HG03280 (cell line): ENCODE measurements around the gene JAZF1.
"Not testable (repeated sequence)": the region's sequence is repeated elsewhere in the genome, so short reads cannot be mapped to it uniquely, and the experiment has no call there.

Source experiments
- ATAC-seq: cut with Tn5 transposase; IDR thresholded peaks from one replicate; pipeline ENCODE4 v1.9.1; 2021; ENCODE audit warnings: mild to moderate bottlenecking, moderate library complexity; ENCODE audit not compliant: unreplicated experiment

Gene JAZF1

DNA sequence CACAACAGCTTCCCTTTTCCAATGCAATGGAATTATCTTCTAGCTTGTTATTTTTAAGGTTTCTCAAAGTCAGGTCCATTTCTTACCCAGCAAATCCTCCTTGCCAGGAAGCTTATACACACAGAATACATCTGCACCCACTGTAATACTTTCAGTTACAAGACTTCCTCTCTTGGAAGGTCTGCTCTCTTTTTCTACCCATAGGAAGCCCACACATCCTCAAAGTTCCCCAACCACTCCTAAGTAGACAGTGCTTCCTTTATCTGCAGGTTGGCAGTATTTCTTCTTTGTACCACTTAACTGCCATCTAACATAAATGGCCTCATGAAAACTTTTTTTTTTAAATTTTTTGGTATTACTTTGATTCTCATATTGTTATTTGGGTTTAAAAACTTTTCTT, 285.0 kb downstream of the JAZF1 start:
- ATAC-seq, result no peak

DNA sequence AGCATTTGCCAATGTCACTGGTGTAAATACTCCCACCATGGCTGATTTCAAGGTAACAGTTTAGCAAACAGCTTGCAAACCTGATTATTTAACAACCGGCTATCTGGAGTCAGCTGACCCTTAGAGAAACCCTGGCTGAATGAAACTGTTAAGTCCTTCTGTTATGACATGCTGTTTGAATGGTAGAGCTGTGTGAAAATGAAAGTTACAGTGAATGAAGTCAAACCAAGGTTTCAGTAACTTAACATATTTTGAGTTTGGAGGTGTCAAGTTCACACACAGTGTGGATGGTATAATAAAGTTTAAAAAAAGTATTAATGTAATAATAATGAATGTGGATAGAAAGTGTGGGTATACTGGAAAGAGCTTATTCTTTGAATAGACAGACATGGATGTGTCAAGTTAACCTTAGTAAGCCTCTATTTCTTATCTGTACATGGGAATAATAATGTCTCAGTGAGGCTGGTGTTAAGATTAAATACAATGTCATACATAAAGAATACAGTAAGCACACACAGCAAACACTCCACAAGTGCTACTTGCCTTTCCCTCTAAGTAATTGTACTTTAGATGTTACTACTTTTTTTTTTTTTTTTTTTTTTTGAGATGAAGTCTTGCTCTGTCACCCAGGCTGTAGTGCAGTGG, 290.3 kb downstream of the JAZF1 start:
- peak; percentile 98 for ATAC-seq

DNA sequence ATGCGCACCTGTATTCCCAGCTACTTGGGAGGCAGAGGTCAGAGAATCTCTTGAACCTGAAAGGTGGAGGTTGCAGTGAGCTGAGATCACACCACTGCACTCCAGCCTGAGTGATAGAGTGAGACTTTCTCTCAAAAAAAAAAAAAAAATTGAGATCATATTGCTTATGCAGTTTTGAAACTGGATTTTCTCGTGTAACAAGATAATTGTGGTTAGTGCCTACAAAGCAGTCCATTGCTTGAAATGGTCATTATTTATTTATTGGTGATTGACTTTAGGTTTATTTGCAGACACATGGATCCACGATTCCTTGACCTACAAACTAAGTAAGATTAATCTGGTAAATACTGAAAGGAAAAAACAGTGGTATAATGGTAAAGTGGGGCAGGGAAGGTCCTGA, 290.8 kb downstream of the JAZF1 start:
- no peak for ATAC-seq

DNA sequence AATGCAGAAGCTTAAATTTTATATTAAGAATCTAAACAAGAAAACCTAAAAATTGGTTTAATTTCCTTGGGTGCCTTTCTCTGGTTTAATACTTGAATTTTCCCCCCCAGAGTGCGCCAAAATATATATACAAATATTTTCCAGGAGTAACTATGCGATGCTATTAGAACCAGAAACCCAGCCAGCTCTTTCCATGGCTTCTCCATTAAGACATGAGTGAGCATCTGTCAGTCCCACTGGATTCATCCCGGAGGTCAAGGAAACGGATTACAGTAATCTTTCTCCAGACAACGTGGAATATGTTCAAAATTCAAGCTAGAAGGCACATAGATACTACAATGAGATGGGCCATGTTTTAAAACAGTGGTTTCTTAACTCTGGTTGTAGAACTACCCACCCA, 291.9 kb downstream of the JAZF1 start:
- no peak for ATAC-seq

DNA sequence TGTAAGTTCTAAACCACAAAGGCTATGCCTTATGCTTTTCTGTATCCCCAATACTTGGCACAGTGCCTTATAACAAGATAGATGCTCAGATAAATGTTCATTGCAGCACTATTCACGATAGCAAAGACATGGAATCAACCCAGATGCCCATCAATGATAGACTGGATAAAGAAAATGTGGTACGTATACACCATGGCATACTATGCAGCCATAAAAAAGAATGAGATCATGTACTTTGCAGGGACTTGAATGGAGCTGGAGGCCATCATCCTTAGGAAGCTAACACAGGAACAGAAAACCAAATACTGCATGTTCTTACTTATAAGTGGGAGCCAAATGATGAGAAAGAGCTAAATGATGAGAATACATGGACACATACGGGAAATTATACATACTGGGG, 293.9 kb downstream of the JAZF1 start:
- not testable (repeated sequence) for ATAC-seq

DNA sequence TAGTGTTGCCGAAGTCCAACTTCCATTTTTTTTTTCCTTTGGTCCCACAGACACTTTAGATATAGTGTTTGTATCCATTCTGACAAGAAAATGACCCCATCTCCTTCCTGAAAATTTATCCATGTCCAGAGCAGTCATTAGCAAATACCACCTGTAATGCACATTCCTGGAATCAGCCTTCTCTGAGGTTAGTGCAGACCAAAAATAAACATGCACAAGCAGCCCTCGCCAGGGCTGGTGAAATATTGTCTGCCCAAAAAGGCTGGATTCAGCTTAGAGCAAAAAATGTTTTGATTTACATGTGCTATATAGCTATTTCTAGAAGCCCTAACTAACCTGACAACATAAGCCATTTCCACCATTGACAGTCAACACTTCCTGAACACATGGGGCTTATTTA, 294.9 kb downstream of the JAZF1 start:
- ATAC-seq, result no peak

DNA sequence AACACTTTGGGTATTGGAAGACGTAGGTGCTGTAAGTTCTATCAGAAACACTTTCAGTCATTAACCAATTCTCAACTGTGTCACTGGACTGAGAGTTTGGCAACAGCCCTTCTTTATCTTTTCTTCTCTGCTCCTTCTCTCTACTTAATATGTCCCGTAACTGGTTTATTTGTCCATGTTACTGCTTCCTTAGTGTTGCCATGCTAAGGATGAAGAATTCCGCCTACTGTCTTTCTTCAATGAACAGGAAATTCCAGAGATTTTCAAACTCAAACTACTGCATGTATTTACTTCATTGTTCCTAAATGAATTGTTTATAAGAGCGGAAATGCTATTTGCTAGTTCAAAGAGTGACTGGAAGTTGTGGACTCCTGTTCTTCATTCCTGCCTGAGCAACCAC, 296.9 kb downstream of the JAZF1 start:
- ATAC-seq, result no peak

DNA sequence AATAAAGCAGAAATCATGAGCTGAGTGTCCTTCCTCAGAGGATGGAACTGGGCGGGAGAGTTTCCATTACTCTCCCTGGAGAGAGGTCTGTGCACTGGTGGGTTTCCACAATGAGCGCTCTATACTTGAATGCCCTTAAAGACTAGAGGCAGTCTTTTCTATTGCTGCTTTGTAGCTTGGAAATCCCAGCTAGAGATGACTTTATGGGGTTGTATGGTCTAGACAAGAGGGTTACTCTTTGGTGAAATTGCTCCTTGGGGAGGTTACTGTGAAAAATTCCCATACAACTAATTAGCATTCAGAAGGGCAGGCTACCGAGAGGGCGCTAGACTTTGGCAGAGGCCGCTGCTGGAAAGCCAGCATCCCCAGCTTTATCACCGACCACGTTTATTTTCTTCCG, 303.8 kb downstream of the JAZF1 start:
- ATAC-seq, result no peak

DNA sequence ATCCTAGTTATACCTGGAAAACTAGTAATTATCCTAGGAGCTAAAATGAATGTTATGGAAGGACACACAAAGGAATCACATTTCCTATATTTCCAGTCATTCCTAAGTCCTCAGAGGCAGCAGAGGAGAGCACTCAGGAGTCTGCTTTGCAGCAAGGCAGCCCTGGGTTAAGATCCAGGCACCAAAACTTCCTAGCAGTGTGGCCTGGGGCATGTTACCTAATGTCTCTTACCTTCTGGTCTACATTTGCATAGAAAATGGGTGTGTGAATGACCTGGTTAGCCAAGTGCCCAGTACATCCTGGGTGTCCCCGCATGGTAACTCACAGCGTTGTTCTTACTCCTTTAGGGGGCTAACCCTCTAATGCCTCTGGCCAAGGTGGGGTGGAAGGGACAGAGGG, 304.8 kb downstream of the JAZF1 start:
- ATAC-seq, result no peak

DNA sequence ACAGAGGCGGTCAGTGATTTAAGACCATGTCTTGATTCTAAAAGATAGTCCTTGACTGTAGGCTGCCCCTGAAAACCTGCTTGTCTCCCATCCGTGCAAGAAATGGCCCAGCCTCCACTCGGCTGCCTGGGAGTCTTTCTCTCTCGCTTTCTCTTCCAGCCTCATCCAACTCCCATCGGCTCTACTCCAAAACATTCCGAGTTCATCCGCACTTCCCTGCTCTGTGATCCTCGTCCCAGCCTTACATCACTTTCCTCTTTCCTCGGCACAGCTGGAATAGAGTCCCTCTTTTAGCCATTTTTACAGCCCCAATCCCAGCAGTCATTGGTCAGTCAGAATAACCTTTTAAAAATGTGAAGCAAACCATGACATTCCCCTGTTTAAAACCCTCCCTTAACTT, 305.5 kb downstream of the JAZF1 start:
- ATAC-seq, result no peak

DNA sequence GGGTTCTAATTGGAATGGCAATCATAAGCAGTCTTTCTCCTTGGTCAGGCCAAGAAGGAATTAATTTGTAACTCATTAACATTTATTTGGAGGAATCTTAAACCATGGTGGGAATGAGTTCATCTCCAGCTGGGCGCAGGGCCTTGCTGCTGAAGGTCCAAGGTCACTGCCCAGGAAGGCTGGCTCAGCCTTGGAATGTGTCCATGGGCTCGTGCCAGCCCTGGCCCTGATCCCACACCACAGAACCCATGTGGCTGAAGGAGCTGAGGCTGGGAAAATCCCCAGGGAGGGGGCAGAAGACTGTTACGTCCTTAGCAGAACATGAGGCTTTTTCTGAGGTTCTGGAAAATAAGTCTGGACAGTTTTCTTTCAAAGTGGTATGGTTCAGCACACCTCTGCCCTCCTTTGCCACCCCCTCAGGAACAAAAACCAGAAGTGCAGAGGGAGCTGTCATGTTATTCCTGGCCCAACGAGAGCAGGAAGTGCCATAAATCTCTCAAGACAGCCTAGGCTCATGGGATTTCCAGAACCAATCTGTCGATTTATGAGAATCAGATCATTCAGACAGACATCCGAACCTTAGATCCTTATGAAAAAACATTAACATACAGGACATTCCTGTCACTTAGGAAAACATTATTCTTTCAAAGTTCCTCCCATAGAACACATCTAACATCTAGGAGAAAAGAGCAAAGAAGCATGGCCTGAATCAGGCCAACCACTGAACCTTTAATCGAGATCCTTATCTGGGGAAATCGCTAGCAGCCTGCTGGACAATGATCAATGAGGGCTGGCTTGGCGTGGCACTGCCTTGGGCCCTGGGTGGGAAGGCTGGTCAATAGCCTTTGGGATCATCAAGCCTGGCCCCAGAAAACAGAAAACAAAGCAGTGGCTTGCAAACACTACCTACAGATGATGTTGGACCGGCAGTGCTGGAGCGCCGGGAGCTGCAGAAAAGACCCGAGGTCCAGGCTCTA, 306.3 kb downstream of the JAZF1 start:
- no peak for ATAC-seq

DNA sequence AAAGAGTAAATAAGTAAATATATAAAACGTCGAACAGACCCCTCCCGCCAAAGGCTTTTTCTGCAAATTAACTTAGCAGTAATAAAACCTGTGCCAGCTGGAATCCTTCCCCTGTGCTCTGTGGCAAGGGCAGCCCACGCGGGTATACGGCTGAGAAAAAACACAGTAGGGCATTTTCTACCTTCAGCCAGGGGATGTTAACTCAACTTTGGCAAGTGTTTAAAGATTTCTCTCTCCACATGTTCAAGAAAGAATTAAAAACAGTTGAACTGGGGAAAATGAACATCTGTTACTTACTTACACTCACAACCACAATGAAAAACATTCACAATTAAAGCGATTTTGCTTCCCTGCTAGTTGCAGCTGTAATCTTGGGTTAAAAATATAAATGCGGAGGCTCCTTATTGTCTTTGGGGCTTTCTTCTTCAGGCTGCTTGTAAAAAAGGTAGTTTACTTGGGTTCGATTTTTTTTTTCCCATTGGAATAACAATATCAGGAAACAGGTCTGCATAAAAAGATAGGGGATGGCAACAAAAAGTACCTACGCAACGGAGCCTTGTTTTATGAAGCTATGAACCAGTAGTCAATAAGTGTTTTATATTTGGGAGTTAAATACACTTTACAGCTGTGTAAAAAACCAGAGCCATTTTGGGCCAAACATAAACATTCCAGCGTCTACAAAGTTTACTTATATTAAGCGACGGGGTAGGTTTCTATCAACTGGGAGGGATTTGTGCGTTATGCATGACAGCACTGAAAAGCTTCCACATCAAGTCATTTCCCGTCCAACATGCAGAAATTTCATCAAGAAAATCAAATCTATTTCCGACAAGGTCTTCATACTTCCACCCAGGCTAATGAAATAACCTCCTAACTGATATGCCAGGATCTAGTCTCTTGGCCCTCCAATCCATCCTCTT, 308.0 kb downstream of the JAZF1 start:
- ATAC-seq, result no peak

DNA sequence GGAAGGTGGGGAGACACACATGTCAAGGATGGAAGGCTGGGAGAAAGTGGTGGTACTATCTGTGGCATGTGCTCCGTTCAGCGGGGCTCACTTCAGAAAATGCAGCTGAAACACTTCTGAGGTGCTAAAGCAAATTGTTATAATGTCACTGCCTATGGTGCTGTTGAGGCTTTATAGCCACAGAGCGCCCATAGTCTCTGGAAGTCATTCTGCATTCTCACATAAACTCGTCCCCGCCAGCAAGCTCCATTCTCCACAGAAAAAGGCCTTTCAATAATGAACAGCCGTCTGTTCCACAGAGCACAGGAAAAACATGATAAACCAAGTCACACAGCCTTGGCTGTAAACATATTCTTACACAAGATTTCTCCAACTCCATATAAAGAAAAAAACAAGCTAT, 308.7 kb downstream of the JAZF1 start:
- ATAC-seq, result no peak

DNA sequence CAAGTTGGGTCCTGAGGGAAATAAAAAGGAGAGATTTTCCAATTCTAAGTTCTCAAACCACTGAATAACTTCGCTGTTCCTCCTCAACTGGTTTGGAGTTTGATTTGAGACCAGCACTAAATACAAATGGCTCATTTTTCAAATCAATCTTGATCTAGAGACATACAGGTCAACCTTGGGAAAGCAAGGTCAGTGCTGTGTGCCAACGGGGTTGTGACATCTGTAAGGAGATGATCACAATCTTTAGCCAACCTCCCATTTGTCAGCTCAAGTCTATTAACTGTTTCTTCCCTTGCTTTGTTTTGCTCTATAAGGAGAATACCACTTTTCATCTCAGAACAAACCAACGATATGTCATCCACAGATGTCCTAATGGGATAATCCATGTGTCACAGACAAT, 309.5 kb downstream of the JAZF1 start:
- no peak for ATAC-seq

DNA sequence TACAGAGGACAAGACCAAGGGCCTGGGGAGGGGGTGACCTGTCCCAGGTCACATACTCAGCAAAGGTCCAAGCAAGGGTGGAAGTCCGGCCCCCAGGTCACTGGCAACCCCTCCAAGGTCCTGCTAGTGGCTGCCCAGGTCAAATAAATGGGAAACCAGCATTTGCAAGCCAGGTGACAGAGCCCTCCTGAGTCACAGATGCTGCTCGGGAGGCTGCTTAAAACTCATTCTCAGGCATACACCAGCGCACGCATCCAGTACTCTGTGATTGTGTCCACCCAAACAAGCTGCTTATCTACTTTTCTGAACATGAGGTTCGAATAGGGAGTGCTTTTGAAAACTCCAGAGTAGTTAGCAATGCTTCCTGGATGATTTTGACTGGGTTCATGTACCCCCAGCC, 310.0 kb downstream of the JAZF1 start:
- no peak for ATAC-seq

DNA sequence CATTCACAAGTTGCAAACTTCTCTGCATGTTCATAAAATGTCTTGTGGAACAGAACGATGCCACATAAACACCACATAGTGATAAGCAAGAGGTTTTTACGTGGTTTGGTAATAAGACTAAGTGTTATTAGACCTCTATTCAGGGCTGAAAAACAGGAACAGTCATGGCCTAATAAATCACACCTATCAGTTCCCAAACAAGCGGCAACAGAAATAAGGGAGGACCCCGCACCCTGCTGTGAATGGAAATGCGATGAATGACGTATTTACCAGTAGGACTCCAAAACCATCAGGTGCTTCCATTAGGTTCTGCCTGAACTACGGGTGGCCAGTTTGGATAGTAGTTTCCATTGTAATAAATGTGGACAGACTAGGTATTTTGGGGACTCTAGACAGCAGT, 311.5 kb downstream of the JAZF1 start:
- ATAC-seq, result no peak

DNA sequence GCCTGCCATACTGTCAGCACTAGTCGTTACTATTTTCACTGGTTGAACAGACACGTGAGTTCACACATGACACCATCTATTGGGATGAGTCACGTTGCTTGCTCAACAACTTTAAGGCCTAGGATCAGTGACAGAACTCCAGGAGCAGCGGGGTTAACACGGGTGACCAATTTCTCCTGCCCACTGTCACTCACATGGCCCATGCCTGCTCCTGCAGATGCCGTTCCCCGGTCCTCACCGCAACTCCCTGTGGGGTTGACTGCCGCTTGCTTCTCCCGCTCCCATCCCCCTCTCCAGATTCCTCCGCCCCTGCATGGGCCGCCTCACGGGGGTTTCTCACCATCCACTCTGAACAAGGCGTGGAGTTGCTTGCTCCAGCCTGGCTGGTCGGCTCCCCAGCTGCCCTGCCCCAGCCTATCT, 312.5 kb downstream of the JAZF1 start:
- no peak for ATAC-seq

DNA sequence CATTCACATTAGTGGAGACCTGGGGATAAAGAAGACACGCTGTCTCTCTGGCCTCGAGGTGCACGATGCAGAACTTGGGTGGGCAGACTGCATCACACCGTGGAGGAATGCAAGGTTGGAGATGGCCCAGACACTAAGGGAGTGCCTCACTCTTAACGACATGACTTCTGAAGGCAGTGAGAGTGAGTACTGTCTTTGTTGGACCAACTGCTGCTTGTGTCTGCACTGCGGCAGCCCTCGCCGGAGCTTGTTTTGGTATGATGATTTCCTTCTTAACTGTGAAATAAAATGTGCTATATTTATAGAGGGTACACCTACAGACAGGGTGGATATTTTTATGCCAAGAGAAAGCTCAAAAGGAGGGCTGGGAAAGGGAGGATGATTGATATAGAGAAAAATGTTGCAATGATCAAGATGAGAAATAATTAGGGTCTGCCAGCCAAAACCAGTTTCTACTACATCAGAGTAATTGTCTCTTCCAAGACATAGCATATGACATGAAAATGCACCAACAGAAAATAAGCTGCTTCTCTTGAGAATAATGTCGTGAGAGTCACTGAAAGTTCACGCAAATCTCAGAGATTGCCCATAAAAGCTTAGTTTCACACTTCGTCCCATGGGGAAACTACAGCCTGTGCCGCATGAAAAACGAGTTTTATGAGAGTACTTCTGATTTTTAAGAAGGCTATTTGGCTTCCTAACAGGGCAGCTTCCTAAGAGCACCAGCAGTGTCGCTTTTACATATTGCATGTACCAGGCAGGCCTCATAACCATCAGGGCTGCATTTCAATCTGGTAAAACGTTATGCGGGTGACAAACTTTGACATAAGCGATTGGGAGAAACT, 313.5 kb downstream of the JAZF1 start:
- no peak for ATAC-seq

DNA sequence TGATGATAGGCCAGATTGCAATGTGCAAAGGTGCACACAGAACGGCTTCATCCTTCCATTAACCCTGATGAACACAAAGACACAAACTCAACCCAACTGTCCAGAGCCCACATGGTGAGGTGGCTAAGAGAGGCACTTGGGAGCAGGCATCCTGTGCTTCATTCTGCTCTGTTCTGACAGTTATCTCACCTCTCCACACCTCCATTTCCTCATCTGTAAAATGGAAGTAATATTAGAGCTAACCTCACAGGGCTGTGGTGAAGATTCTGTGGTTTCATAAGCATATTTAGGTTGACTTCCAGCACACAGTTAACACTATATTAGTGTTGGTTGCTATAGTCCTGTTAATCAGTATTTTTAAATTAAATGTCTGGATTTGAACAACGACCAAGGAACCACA, 314.3 kb downstream of the JAZF1 start:
- ATAC-seq, result no peak

DNA sequence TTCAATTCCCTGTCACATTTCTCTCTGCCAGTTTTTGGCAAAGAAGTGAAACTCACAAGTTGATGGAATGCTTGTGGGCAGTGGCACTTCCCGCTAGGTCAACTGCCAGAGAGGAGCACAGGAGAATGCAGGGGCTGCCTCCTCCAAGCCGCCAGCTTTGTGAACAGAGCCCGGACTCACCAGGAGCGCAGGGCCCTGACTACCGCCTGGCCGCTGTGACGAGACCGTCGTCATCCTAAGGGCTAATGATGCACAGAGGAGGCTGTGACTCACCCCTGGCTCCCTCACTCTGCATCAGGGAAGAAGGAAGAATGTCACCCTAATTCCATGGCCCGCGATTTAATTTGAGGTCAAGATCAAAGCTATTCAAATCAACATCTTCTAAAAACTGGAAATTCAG, 316.7 kb downstream of the JAZF1 start:
- ATAC-seq, result no peak
